Stomach smooth muscle (tissue), 2 donors: Measurements from ENCODE around the gene ATG7.
"Not testable (repeated sequence)": the region's sequence is repeated elsewhere in the genome, so short reads cannot be mapped to it uniquely, and the experiment has no call there.

Experiments used
- H3K27ac ChIP-seq: one replicate; pipeline ENCODE4 v1.7.0; 2013; ENCODE audit warnings: mild to moderate bottlenecking, low read length, inconsistent platforms
- H3K27me3 ChIP-seq, 2 donors: one replicate each; pipeline ENCODE4 v1.7.0; 2013; ENCODE audit warnings: low read length in 2 of 2; ENCODE audit not compliant: insufficient read depth in 2 of 2, control insufficient read depth in 1 of 2
- H3K36me3 ChIP-seq, 2 donors: one replicate each; pipeline ENCODE4 v1.7.0; 2013; ENCODE audit warnings: low read length in 2 of 2; ENCODE audit not compliant: control insufficient read depth in 2 of 2, insufficient read depth in 2 of 2
- H3K4me1 ChIP-seq: one replicate; pipeline ENCODE4 v1.7.0; 2013; ENCODE audit warnings: low read length; ENCODE audit not compliant: control insufficient read depth, insufficient read depth
- H3K4me3 ChIP-seq, 2 donors: one replicate each; pipeline ENCODE4 v1.7.0; 2013; ENCODE audit warnings: low read length in 2 of 2
- H3K9ac ChIP-seq, 2 donors: one replicate each; pipeline ENCODE4 v1.7.0; 2013; ENCODE audit warnings: low read length in 2 of 2, mild to moderate bottlenecking in 1 of 2
- H3K9me3 ChIP-seq, 2 donors: one replicate each; pipeline ENCODE4 v1.7.0; 2013; ENCODE audit warnings: low read length in 2 of 2; ENCODE audit not compliant: control insufficient read depth in 2 of 2
- donor health status: healthy.
- donor health status: Pancreatic carcinoma.

ATG7 gene

GRCh38 chr3:11323813-11324212 lies 51.6 kb downstream of the ATG7 start:
- no peaks in the 10 kb centered on the region for H3K27me3 ChIP-seq
- no peaks in the 10 kb centered on the region for H3K4me1 ChIP-seq
- H3K9ac ChIP-seq, result no peak overlapping the region
- no peak overlapping the region for H3K27ac ChIP-seq
- H3K36me3 ChIP-seq, result peaks cover 16 to 24% of the 10 kb centered on the region in 2 donors
- no peaks in the 10 kb centered on the region for H3K9me3 ChIP-seq
- H3K4me3 ChIP-seq, result no peak overlapping the region

GRCh38 chr3:11327619-11328018 lies 55.4 kb downstream of the ATG7 start:
- H3K4me1 ChIP-seq, result no peaks in the 10 kb centered on the region
- no peaks in the 10 kb centered on the region for H3K9me3 ChIP-seq
- H3K9ac ChIP-seq, result no peak overlapping the region
- H3K36me3 ChIP-seq, result peaks cover 3 to 8% of the 10 kb centered on the region in 2 donors
- H3K27me3 ChIP-seq, result no peaks in the 10 kb centered on the region
- no peak overlapping the region for H3K4me3 ChIP-seq
- H3K27ac ChIP-seq, result no peak overlapping the region

GRCh38 chr3:11328196-11328945 lies 56.2 kb downstream of the ATG7 start:
- no peaks in the 10 kb centered on the region for H3K4me1 ChIP-seq
- H3K27ac ChIP-seq, result no peak overlapping the region
- H3K27me3 ChIP-seq, result no peaks in the 10 kb centered on the region
- H3K9ac ChIP-seq, result no peak overlapping the region
- peaks cover 0 to 8% of the 10 kb centered on the region in 2 donors for H3K36me3 ChIP-seq
- H3K4me3 ChIP-seq, result no peak overlapping the region
- H3K9me3 ChIP-seq, result no peaks in the 10 kb centered on the region

GRCh38 chr3:11329777-11330176 lies 57.6 kb downstream of the ATG7 start:
- H3K4me3 ChIP-seq, result no peak overlapping the region
- no peaks in the 10 kb centered on the region for H3K4me1 ChIP-seq
- H3K9ac ChIP-seq, result no peak overlapping the region
- no peak overlapping the region for H3K27ac ChIP-seq
- peaks cover 0 to 8% of the 10 kb centered on the region in 2 donors for H3K36me3 ChIP-seq
- H3K9me3 ChIP-seq, result no peaks in the 10 kb centered on the region
- no peaks in the 10 kb centered on the region for H3K27me3 ChIP-seq

- H3K27me3 ChIP-seq, result no peaks in the 10 kb centered on the region
- H3K9ac ChIP-seq, result no peak overlapping the region
- no peaks in the 10 kb centered on the region for H3K4me1 ChIP-seq
- H3K36me3 ChIP-seq, result peaks cover 0 to 8% of the 10 kb centered on the region in 2 donors
- no peak overlapping the region for H3K27ac ChIP-seq
- H3K4me3 ChIP-seq, result no peak overlapping the region
- no peaks in the 10 kb centered on the region for H3K9me3 ChIP-seq
These were observed 58.9 kb downstream of the ATG7 start for GRCh38 chr3:11331101-11331500.

GRCh38 chr3:11335056-11335608 lies 62.9 kb downstream of the ATG7 start:
- no peak overlapping the region for H3K27ac ChIP-seq
- no peak overlapping the region for H3K9ac ChIP-seq
- H3K4me3 ChIP-seq, result no peak overlapping the region
- no peaks in the 10 kb centered on the region for H3K4me1 ChIP-seq
- no peaks in the 10 kb centered on the region for H3K36me3 ChIP-seq
- H3K27me3 ChIP-seq, result no peaks in the 10 kb centered on the region
- H3K9me3 ChIP-seq, result no peaks in the 10 kb centered on the region

GRCh38 chr3:11339541-11339940 lies 67.3 kb downstream of the ATG7 start:
- peaks cover 8 to 11% of the 10 kb centered on the region in 2 donors for H3K36me3 ChIP-seq
- H3K27me3 ChIP-seq, result no peaks in the 10 kb centered on the region
- no peak overlapping the region for H3K9ac ChIP-seq
- no peak overlapping the region for H3K27ac ChIP-seq
- no peak overlapping the region for H3K4me3 ChIP-seq
- no peaks in the 10 kb centered on the region for H3K4me1 ChIP-seq
- H3K9me3 ChIP-seq, result no peaks in the 10 kb centered on the region

- no peak overlapping the region for H3K27ac ChIP-seq
- no peak overlapping the region for H3K9ac ChIP-seq
- H3K4me3 ChIP-seq, result no peak overlapping the region
- peaks cover 25 to 33% of the 10 kb centered on the region in 2 donors for H3K36me3 ChIP-seq
- H3K4me1 ChIP-seq, result no peaks in the 10 kb centered on the region
- H3K27me3 ChIP-seq, result no peaks in the 10 kb centered on the region
- no peaks in the 10 kb centered on the region for H3K9me3 ChIP-seq
These were observed 74.2 kb downstream of the ATG7 start for GRCh38 chr3:11346416-11346815.

- H3K36me3 ChIP-seq, result peaks cover 18 to 28% of the 10 kb centered on the region in 2 donors
- H3K4me3 ChIP-seq, H3K9ac ChIP-seq, H3K27ac ChIP-seq, H3K9me3 ChIP-seq, H3K4me1 ChIP-seq, H3K27me3 ChIP-seq: not testable (repeated sequence)
These were observed 76.7 kb downstream of the ATG7 start for GRCh38 chr3:11348877-11349276.

- Histone ChIP-seq H3K9me3 (no peaks in the 10 kb centered on the region), H3K9ac (no peak overlapping the region), H3K27ac (no peak overlapping the region), H3K4me3 (no peak overlapping the region), H3K27me3 (no peaks in the 10 kb centered on the region), H3K4me1 (no peaks in the 10 kb centered on the region), H3K36me3 (peaks cover 18 to 26% of the 10 kb centered on the region in 2 donors)
These were observed 77.2 kb downstream of the ATG7 start for GRCh38 chr3:11349446-11349845.

- no peak overlapping the region for H3K9ac ChIP-seq
- peaks cover 14 to 22% of the 10 kb centered on the region in 2 donors for H3K36me3 ChIP-seq
- no peaks in the 10 kb centered on the region for H3K9me3 ChIP-seq
- H3K4me3 ChIP-seq, result no peak overlapping the region
- H3K4me1 ChIP-seq, result no peaks in the 10 kb centered on the region
- H3K27me3 ChIP-seq, result no peaks in the 10 kb centered on the region
- no peak overlapping the region for H3K27ac ChIP-seq
These were observed 78.2 kb downstream of the ATG7 start for GRCh38 chr3:11350374-11350773.
